Stomach smooth muscle (tissue), 2 donors: ENCODE measurements around the gene VAV2.
"Not testable (repeated sequence)": the region's sequence is repeated elsewhere in the genome, so short reads cannot be mapped to it uniquely, and the experiment has no call there.

Experiments used
- H3K27ac ChIP-seq: one replicate; pipeline ENCODE4 v1.7.0; 2013; ENCODE audit warnings: mild to moderate bottlenecking, low read length, inconsistent platforms
- H3K27me3 ChIP-seq, 2 donors: one replicate each; pipeline ENCODE4 v1.7.0; 2013; ENCODE audit warnings: low read length in 2 of 2; ENCODE audit not compliant: insufficient read depth in 2 of 2, control insufficient read depth in 1 of 2
- H3K36me3 ChIP-seq, 2 donors: one replicate each; pipeline ENCODE4 v1.7.0; 2013; ENCODE audit warnings: low read length in 2 of 2; ENCODE audit not compliant: control insufficient read depth in 2 of 2, insufficient read depth in 2 of 2
- H3K4me1 ChIP-seq: one replicate; pipeline ENCODE4 v1.7.0; 2013; ENCODE audit warnings: low read length; ENCODE audit not compliant: control insufficient read depth, insufficient read depth
- H3K4me3 ChIP-seq, 2 donors: one replicate each; pipeline ENCODE4 v1.7.0; 2013; ENCODE audit warnings: low read length in 2 of 2
- H3K9ac ChIP-seq, 2 donors: one replicate each; pipeline ENCODE4 v1.7.0; 2013; ENCODE audit warnings: low read length in 2 of 2, mild to moderate bottlenecking in 1 of 2
- H3K9me3 ChIP-seq, 2 donors: one replicate each; pipeline ENCODE4 v1.7.0; 2013; ENCODE audit warnings: low read length in 2 of 2; ENCODE audit not compliant: control insufficient read depth in 2 of 2
- donor health status: healthy.
- donor health status: Pancreatic carcinoma.

Gene VAV2

DNA sequence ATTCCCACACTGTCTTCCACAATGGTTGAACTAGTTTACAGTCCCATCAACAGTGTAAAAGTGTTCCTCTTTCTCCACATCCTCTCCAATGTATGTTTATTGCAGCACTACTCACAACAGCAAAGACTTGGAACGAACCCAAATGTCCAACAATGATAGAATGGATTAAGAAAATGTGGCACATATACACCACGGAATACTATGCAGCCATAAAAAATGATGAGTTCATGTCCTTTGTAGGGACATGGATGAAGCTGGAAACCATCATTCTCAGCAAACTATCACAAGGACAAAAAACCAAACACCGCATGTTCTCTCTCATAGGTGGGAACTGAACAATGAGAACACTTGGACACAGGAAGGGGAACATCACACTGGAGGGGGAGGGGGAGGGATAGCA lies 225.9 kb downstream of the VAV2 start:
- peaks cover 0 to 24% of the 10 kb centered on the region in 2 donors for H3K36me3 ChIP-seq
- H3K4me3 ChIP-seq, H3K27ac ChIP-seq, H3K27me3 ChIP-seq, H3K4me1 ChIP-seq, H3K9ac ChIP-seq: not testable (repeated sequence)
- H3K9me3 ChIP-seq, result peaks cover 0 to 10% of the 10 kb centered on the region in 2 donors

DNA sequence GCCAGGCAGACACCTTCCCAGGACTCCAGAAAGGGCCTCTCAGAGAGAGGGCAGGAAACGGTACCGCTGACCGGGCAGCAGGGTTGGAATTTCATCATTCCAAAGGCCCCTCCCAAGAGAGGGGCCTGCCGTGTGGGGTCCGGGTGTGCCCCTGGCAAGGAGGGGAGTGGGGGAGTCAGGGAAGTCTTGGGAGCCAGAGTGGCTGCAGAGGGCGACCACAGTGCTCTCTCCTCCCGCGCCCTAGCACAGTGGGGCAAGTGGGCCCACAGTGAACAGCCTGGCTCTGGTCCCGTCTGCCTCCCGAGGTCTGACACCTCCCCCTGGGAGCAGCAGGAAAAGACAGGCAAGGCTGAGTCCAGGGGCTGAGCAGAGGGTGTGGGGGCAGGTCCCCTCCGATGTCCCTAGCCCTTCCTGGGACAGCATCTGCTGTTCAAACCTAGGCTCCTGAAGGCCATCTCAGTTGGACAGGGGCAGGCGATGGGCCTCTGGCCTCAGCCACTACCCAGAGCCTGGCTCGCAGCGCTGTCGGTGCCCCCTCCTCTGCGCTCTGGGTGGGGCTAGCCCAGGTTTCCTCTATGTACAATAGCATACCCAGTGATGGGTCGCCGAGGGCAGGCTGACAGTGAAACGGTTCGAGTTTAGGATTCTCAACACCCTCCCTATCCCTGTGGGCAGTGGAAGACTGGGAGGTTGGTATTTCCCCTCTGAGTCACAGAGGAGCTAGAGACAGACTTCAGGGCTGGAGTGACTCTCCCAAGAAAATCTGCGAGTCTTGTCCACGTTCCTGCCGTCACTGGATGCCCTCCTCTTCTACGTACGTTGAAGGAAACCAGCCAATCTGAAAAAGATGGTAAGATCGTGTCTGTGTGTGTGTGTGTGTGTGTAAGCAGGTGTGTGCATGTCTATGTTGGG lies 228.6 kb downstream of the VAV2 start:
- H3K9me3 ChIP-seq, result peaks cover 0 to 10% of the 10 kb centered on the region in 2 donors
- no peaks in the 10 kb centered on the region for H3K27me3 ChIP-seq
- H3K4me3 ChIP-seq, result no peak overlapping the region
- no peak overlapping the region for H3K9ac ChIP-seq
- no peak overlapping the region for H3K27ac ChIP-seq
- H3K4me1 ChIP-seq, result peaks cover 3% of the 10 kb centered on the region
- peaks cover 0 to 20% of the 10 kb centered on the region in 2 donors for H3K36me3 ChIP-seq

DNA sequence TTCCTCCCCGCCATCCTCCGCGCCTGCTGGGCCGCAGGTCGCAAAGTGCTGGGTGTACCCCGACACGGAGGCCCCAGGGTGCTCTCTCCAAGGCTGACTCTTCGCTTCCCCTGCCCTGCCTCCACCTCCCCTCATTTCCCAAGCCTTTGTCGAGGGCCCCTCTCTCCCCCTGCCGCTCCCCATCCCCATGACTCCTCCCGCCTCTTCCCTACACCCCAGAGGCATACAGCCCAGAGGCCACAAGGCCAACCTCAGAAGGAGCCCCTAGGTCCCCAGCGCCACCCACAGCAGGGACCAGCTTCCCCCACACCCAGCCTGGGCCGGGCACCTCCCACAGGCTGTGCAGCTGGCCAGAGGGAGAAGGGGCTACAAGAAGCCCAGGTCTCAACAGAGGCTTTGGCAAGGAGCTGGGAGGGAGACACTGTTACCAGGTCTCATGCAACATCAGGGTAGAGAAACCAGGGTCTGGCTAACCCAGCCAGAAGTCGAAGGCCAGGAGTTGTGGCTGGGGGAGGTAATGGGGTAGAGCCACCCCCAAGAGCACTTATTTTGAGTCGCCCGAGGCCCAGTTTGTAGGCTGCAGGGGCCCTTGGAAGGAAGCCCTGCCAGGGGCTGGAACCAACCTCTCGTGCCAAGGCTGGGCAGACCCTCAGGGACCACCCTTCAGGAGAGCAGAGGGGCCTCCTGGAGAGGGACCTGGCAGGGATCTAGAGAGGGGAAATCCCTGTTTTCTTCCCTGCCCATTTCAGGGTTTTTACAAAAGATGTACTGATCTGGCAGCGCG lies 229.4 kb downstream of the VAV2 start:
- H3K4me3 ChIP-seq, result no peak overlapping the region
- H3K9me3 ChIP-seq, result peaks cover 0 to 6% of the 10 kb centered on the region in 2 donors
- H3K27ac ChIP-seq, result no peak overlapping the region
- no peak overlapping the region for H3K9ac ChIP-seq
- H3K27me3 ChIP-seq, result no peaks in the 10 kb centered on the region
- peaks cover 0 to 12% of the 10 kb centered on the region in 2 donors for H3K36me3 ChIP-seq
- peaks cover 3% of the 10 kb centered on the region for H3K4me1 ChIP-seq

DNA sequence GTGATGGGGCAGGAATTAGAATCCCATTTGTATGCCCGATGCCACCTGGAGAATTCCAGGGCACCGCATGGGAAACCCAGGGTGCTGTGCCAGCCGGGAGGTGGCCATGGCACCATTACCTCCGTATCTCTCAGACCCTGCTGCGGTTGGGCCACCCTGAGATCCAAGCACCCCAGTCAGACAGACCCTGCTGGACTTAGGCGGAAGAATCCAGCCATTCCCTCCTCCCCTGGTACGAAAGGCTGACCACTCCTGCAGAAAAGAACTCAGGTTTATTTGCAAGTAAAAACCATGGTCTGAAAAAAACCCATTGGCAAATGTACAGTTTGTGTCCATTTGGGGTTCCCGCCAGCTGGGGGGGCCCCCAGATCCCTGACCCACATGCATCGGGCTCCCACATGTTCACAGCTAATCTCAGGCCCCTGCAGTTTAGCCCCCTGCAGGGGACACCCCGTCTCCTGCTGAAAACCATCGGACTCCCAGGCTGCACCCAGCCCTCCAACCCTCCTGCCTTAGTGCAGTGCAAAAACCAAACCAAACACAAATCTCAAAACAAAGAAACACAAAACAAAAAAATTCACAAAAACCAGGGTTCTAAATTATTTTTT lies 230.4 kb downstream of the VAV2 start:
- Histone ChIP-seq H3K27ac (no peak overlapping the region), H3K9ac (no peak overlapping the region), H3K4me3 (no peak overlapping the region), H3K36me3 (peaks cover 0 to 9% of the 10 kb centered on the region in 2 donors), H3K9me3 (no peaks in the 10 kb centered on the region), H3K4me1 (peaks cover 3% of the 10 kb centered on the region), H3K27me3 (no peaks in the 10 kb centered on the region)

DNA sequence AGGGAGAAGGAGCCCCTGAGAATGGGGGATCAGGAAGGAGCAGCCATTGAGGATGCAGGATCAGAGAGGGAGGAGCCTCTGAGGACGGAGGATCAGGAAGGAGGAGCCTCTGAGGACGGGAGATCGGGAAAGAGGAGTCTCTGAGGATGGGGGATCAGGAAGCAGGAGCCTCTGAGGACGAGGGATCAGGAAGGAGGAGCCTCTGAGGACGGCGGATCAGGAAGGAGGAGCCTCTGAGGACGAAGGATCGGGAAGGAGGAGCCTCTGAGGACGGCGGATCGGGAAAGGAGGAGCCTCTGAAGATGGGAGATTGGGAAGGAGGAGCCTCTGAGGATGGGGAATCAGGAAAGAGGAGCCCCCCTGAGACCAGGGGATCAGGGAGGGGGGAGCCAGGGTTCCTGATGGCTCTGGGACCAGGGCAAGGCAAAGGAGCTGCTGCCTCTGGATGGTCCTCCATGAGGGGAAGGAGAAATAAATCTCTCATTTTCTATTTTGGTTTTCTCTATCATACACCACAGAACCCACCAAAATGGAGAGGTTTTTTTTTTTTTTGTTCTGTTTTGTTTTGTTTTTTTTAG lies 231.3 kb downstream of the VAV2 start:
- H3K27ac ChIP-seq, result no peak overlapping the region
- H3K27me3 ChIP-seq, result peaks cover 0 to 7% of the 10 kb centered on the region in 2 donors
- no peak overlapping the region for H3K9ac ChIP-seq
- no peak overlapping the region for H3K4me3 ChIP-seq
- H3K36me3 ChIP-seq, result peaks cover 0 to 9% of the 10 kb centered on the region in 2 donors
- H3K4me1 ChIP-seq, result peaks cover 3% of the 10 kb centered on the region
- H3K9me3 ChIP-seq, result no peaks in the 10 kb centered on the region

DNA sequence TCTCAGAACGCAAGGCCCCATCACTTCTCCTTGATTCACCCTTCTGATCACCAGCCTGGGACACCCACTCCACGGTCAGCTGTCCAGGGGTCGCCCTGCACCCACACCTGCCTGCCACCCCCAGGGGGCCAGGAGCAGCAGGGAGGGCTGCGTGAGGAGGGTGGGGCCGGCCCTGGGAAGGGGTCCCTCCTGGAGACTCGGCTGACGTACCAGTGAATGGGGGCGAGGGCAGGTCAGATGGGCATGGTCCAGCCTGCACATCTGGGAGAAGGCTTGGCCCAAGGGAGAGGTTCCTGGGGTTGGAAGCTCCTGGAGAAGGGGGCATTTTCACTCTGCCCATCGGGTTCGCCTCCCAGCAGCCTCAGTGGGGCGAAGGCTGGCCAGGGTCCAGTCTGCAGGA lies 232.2 kb downstream of the VAV2 start:
- Histone ChIP-seq H3K36me3 (peaks cover 0 to 9% of the 10 kb centered on the region in 2 donors), H3K4me1 (peaks cover 3% of the 10 kb centered on the region), H3K27ac (no peak overlapping the region), H3K4me3 (no peak overlapping the region), H3K27me3 (peaks cover 3 to 8% of the 10 kb centered on the region in 2 donors), H3K9me3 (no peaks in the 10 kb centered on the region), H3K9ac (no peak overlapping the region)

DNA sequence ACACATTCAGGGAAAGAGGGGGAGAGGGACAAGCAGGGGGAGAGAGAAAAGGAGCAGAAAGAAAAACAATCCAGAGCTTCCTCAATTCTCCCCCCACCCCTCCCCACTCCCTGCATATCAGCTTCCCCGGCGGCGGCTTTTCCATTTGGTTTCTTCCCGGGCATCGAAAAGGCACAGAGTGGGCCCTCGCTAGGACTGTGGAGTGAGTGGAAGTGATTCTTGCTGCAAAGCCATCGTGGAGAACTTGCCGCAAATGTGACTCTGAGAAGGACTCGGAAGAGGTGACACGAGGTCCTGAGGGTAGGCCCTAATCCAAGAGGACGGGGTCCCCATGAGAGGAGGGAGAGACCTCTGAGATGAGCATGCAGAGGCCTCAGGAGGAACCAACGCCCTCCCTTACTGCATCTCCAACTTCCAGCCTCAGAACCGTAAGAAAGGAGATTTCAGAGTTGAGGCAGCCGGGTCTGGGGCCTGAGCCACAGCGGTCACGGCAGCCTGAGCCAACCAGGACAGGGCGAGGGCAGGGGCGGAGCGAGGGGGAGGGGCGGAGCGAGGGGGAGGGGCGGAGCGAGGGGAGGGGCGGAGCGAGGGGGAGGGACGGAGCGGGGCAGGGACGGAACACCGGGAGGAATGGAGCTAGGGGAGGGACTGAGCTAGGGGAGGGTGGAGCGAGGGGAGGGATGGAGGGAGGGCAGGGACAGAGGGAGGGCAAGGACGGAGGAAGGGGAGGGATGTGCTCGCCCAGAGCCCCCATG lies 232.8 kb downstream of the VAV2 start:
- H3K36me3 ChIP-seq, result peaks cover 0 to 9% of the 10 kb centered on the region in 2 donors
- H3K27ac ChIP-seq, result no peak overlapping the region
- no peak overlapping the region for H3K9ac ChIP-seq
- no peaks in the 10 kb centered on the region for H3K9me3 ChIP-seq
- peaks cover 3% of the 10 kb centered on the region for H3K4me1 ChIP-seq
- H3K4me3 ChIP-seq, result no peak overlapping the region
- peaks cover 3 to 8% of the 10 kb centered on the region in 2 donors for H3K27me3 ChIP-seq

DNA sequence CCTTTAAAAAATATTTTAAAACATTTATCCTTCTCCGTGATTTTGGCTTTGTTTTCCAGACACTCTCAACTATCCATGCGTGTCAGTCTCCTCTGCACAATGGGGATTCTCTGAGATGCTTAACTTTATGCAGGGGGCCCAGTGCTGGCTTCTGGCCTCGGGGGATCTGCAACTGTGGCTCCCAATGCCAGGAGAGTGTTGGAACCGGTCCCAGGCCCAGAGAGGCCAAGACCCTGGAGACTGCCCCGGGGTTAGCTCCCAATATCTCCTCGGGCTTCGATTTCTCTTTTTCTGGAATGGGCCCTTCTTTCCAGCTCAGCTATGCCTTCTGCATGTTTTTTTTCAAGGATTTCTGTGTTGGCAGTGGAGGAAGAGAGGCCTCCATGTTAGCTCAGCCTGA lies 233.9 kb downstream of the VAV2 start:
- H3K9ac ChIP-seq, result no peak overlapping the region
- H3K4me1 ChIP-seq, result peaks cover 3% of the 10 kb centered on the region
- H3K9me3 ChIP-seq, result no peaks in the 10 kb centered on the region
- peaks cover 0 to 2% of the 10 kb centered on the region in 2 donors for H3K36me3 ChIP-seq
- no peak overlapping the region for H3K4me3 ChIP-seq
- no peak overlapping the region for H3K27ac ChIP-seq
- peaks cover 5 to 12% of the 10 kb centered on the region in 2 donors for H3K27me3 ChIP-seq

DNA sequence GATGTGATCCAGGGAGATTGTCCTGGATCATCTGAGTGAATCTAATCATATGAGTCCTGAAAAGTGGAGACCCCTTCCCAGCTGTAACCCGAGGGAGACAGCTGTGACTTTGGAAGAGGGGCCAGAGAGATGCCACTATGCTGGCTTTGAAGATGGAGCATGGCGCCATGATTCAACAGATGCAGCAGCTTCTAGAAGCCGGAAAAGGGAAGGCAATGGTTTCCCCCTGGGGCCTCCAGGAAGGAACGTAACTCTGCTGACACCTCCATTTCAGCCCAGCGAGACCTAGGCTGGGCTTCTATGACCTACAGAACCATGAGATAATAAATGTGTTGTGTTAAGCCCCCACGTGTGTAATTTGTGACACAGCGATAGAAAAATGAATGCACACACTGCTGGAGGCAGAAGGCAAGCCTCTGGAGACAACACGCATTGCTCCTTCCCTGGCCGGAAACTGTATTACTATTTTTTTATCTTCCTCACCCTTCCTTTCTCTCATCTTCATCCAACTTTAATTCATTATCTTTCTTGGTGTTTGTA lies 237.4 kb downstream of the VAV2 start:
- Histone ChIP-seq H3K4me3 (no peak overlapping the region), H3K27me3 (peaks cover 12 to 16% of the 10 kb centered on the region in 2 donors), H3K9ac (no peak overlapping the region), H3K27ac (no peak overlapping the region), H3K36me3 (no peaks in the 10 kb centered on the region), H3K4me1 (peaks cover 3% of the 10 kb centered on the region), H3K9me3 (no peaks in the 10 kb centered on the region)
